Measurements from ENCODE around the gene KIAA0825. TPM values are rescaled to one million over a fixed set of nuclear protein-coding genes. Genes with fewer than 3 reads are reported as not detected.

The KIAA0825 gene
- total and polyA plus RNA-seq, 2 experiments from 2014 or later, result 1.7 to 1.8 TPM

GRCh38 chr5:94517490-94518488 is 100.6 kb downstream of the KIAA0825 start:
- Histone ChIP-seq H3K4me3 (no peak overlapping the region), H3F3A (replicated peaks; ENCODE audit: low read depth) (no peaks in the 10 kb centered on the region), H3K36me3 (ENCODE audit: insufficient read depth) (no peaks in the 10 kb centered on the region), H3K4me2 (no peak overlapping the region), H3K9me2 (ENCODE audit: insufficient read depth) (no peaks in the 10 kb centered on the region), H2AFZ (no peak overlapping the region), H3K4me1 (ENCODE audit: insufficient read depth) (no peaks in the 10 kb centered on the region), H4K20me1 (replicated peaks; ENCODE audit: insufficient read depth) (no peaks in the 10 kb centered on the region), H3K27ac (ENCODE audit: low read depth) (no peak overlapping the region), H3K79me2 (replicated peaks; ENCODE audit: insufficient read depth) (no peaks in the 10 kb centered on the region), H3K27me3 (ENCODE audit: insufficient read depth) (no peaks in the 10 kb centered on the region)
- H3K9me3 Mint-ChIP-seq, result no peaks in the 10 kb centered on the region
- ATAC-seq (no peak), DNase-seq (ENCODE audit: low spot score) (no peak)
- no peaks in the 10 kb centered on the region for H3K4me1 Mint-ChIP-seq
- no peak overlapping the region for H3K4me3 Mint-ChIP-seq
- H3K27me3 Mint-ChIP-seq (ENCODE audit: insufficient read depth, low read depth, poor library complexity), result no peaks in the 10 kb centered on the region
- TF ChIP-seq, protein P1, sequence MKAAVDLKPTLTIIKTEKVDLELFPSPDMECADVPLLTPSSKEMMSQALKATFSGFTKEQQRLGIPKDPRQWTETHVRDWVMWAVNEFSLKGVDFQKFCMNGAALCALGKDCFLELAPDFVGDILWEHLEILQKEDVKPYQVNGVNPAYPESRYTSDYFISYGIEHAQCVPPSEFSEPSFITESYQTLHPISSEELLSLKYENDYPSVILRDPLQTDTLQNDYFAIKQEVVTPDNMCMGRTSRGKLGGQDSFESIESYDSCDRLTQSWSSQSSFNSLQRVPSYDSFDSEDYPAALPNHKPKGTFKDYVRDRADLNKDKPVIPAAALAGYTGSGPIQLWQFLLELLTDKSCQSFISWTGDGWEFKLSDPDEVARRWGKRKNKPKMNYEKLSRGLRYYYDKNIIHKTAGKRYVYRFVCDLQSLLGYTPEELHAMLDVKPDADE (IDR thresholded peaks at IDR 0.05), result no peak
- TF ChIP-seq CREB1 (CRISPR knock-in tag; IDR thresholded peaks at IDR 0.05; ENCODE audit: low read depth) (no peak), ZNF462 (CRISPR knock-in tag; IDR thresholded peaks at IDR 0.05) (no peak), STAT1 (IDR thresholded peaks at IDR 0.05; ENCODE audit: unreplicated experiment) (no peak), ZNF114 (CRISPR knock-in tag; IDR thresholded peaks at IDR 0.05) (no peak), JUNB (IDR thresholded peaks at IDR 0.05; ENCODE audit: unreplicated experiment) (no peak), POLR2AphosphoS5 (IDR thresholded peaks at IDR 0.05; ENCODE audit: low read depth) (no peak)
- TF ChIP-seq, protein P2, sequence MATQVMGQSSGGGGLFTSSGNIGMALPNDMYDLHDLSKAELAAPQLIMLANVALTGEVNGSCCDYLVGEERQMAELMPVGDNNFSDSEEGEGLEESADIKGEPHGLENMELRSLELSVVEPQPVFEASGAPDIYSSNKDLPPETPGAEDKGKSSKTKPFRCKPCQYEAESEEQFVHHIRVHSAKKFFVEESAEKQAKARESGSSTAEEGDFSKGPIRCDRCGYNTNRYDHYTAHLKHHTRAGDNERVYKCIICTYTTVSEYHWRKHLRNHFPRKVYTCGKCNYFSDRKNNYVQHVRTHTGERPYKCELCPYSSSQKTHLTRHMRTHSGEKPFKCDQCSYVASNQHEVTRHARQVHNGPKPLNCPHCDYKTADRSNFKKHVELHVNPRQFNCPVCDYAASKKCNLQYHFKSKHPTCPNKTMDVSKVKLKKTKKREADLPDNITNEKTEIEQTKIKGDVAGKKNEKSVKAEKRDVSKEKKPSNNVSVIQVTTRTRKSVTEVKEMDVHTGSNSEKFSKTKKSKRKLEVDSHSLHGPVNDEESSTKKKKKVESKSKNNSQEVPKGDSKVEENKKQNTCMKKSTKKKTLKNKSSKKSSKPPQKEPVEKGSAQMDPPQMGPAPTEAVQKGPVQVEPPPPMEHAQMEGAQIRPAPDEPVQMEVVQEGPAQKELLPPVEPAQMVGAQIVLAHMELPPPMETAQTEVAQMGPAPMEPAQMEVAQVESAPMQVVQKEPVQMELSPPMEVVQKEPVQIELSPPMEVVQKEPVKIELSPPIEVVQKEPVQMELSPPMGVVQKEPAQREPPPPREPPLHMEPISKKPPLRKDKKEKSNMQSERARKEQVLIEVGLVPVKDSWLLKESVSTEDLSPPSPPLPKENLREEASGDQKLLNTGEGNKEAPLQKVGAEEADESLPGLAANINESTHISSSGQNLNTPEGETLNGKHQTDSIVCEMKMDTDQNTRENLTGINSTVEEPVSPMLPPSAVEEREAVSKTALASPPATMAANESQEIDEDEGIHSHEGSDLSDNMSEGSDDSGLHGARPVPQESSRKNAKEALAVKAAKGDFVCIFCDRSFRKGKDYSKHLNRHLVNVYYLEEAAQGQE (IDR thresholded peaks at IDR 0.05; ENCODE audit: unreplicated experiment), result no peak
- H3K27ac Mint-ChIP-seq, result no peak overlapping the region
- no peaks in the 10 kb centered on the region for H3K36me3 Mint-ChIP-seq (ENCODE audit: low read depth)

Measured in GM23338 (cell line).